GM19468 (cell line): ENCODE results near the gene HMBS.
"Not testable (repeated sequence)": the region's sequence is repeated elsewhere in the genome, so short reads cannot be mapped to it uniquely, and the experiment has no call there.

Experiments used
- ATAC-seq: cut with Tn5 transposase; IDR thresholded peaks from one replicate; pipeline ENCODE4 v1.9.1; 2021; ENCODE audit warnings: mild to moderate bottlenecking, moderate library complexity, moderate number of reproducible peaks; ENCODE audit not compliant: unreplicated experiment; ENCODE audit errors: extremely low read depth

The HMBS gene

GRCh38 chr11:119116601-119117000 lies 31.9 kb downstream of the HMBS start:
- no peak for ATAC-seq

GRCh38 chr11:119117004-119117706 lies 32.5 kb downstream of the HMBS start:
- ATAC-seq = no peak

- ATAC-seq = no peak
Observed at GRCh38 chr11:119118227-119118626, 33.5 kb downstream of the HMBS start.

GRCh38 chr11:119118946-119119345 lies 34.3 kb downstream of the HMBS start:
- ATAC-seq = no peak

- no peak for ATAC-seq
Observed at GRCh38 chr11:119120639-119121007, 35.9 kb downstream of the HMBS start.

- peak; percentile 93 for ATAC-seq
Observed at GRCh38 chr11:119121008-119121810, 36.5 kb downstream of the HMBS start, which contains the start of gene HINFP. HINFP (plus strand) TSS chr11:119121580; CDS start chr11:119126945, 5,365 bp downstream.

GRCh38 chr11:119121811-119122124 lies 37.1 kb downstream of the HMBS start:
- no peak for ATAC-seq

GRCh38 chr11:119125821-119126220 lies 41.1 kb downstream of the HMBS start:
- no peak for ATAC-seq

- ATAC-seq = no peak
Observed at GRCh38 chr11:119126675-119127268, 42.1 kb downstream of the HMBS start.

GRCh38 chr11:119130662-119131061 lies 46.0 kb downstream of the HMBS start:
- no peak for ATAC-seq

GRCh38 chr11:119134389-119134978 lies 49.8 kb downstream of the HMBS start:
- no peak for ATAC-seq

- not testable (repeated sequence) for ATAC-seq
Observed at GRCh38 chr11:119139276-119139675, 54.6 kb downstream of the HMBS start.
